GM21360 (cell line): ENCODE data around the gene JADE1.

ENCODE experiments used
- ATAC-seq: cut with Tn5 transposase; IDR thresholded peaks from one replicate; pipeline ENCODE4 v1.9.1; 2021; ENCODE audit warnings: mild to moderate bottlenecking, moderate library complexity; ENCODE audit not compliant: unreplicated experiment

The JADE1 gene

GRCh38 chr4:128810331-128810870 is 901 bp downstream of the JADE1 start:
- no peak for ATAC-seq

- ATAC-seq: peak; percentile 42
Measured at GRCh38 chr4:128810871-128811570, 1.5 kb downstream of the JADE1 start.

GRCh38 chr4:128811571-128812441 is 2.3 kb downstream of the JADE1 start:
- peak; percentile 43 for ATAC-seq

- peak; percentile 7 for ATAC-seq
Measured at GRCh38 chr4:128812442-128813235, 3.1 kb downstream of the JADE1 start.

GRCh38 chr4:128813965-128814364 is 4.5 kb downstream of the JADE1 start:
- ATAC-seq: no peak

GRCh38 chr4:128818442-128818841 is 8.9 kb downstream of the JADE1 start:
- no peak for ATAC-seq

- ATAC-seq: no peak
Measured at GRCh38 chr4:128819082-128819742, 9.7 kb downstream of the JADE1 start.

GRCh38 chr4:128820671-128821070 is 11.2 kb downstream of the JADE1 start:
- no peak for ATAC-seq

- ATAC-seq: no peak
Measured at GRCh38 chr4:128821151-128821550, 11.7 kb downstream of the JADE1 start.

GRCh38 chr4:128823025-128823661 is 13.6 kb downstream of the JADE1 start:
- no peak for ATAC-seq

GRCh38 chr4:128825226-128825625 is 15.7 kb downstream of the JADE1 start:
- ATAC-seq: no peak

- no peak for ATAC-seq
Measured at GRCh38 chr4:128827296-128827695, 17.8 kb downstream of the JADE1 start.

- ATAC-seq: no peak
Measured at GRCh38 chr4:128830906-128831503, 21.5 kb downstream of the JADE1 start.

- no peak for ATAC-seq
Measured at GRCh38 chr4:128831531-128832242, 22.2 kb downstream of the JADE1 start.

- ATAC-seq: no peak
Measured at GRCh38 chr4:128832243-128832625, 22.7 kb downstream of the JADE1 start.

GRCh38 chr4:128835498-128836222 is 26.2 kb downstream of the JADE1 start:
- ATAC-seq: no peak

GRCh38 chr4:128837198-128837597 is 27.7 kb downstream of the JADE1 start:
- ATAC-seq: no peak

- no peak for ATAC-seq
Measured at GRCh38 chr4:128837679-128838078, 28.2 kb downstream of the JADE1 start.
